ENCODE data around the gene CKLF.

GRCh38 chr16:66569131-66569530 lies 16.8 kb downstream of the CKLF start:
- no peak for TF ChIP-seq EZH2phosphoT487 (conservative IDR thresholded peaks at IDR 0.05; ENCODE audit: low read length)
- TF ChIP-seq, protein P1, sequence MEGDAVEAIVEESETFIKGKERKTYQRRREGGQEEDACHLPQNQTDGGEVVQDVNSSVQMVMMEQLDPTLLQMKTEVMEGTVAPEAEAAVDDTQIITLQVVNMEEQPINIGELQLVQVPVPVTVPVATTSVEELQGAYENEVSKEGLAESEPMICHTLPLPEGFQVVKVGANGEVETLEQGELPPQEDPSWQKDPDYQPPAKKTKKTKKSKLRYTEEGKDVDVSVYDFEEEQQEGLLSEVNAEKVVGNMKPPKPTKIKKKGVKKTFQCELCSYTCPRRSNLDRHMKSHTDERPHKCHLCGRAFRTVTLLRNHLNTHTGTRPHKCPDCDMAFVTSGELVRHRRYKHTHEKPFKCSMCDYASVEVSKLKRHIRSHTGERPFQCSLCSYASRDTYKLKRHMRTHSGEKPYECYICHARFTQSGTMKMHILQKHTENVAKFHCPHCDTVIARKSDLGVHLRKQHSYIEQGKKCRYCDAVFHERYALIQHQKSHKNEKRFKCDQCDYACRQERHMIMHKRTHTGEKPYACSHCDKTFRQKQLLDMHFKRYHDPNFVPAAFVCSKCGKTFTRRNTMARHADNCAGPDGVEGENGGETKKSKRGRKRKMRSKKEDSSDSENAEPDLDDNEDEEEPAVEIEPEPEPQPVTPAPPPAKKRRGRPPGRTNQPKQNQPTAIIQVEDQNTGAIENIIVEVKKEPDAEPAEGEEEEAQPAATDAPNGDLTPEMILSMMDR (IDR thresholded peaks at IDR 0.05; ENCODE audit: insufficient read depth, low read length, poor library complexity, severe bottlenecking): no peak
